ENCODE results near the gene IGDCC3.
"Not testable (repeated sequence)": the region's sequence is repeated elsewhere in the genome, so short reads cannot be mapped to it uniquely, and the experiment has no call there.

IGDCC3 gene

DNA sequence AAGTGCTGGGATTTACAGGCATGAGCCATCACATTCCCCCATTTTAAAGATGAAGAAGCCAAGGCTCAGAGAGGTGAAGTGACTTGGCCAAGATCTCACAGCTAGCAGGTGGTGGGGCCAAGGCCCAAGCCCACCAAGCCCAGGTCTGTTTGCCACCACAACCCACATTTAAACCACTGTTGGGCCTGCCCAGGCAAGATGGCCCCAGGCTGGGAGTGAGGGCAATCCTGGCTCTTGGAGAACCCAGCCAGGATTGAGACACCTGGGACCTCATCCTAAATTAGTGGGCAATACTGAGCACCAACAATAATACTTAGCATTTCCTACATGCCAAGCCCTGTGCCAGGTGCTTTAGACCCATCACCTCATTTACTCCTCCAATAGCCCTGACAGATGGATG lies 6.9 kb downstream of the IGDCC3 start:
- no peak for DNase-seq (ENCODE audit: low read depth)

DNA sequence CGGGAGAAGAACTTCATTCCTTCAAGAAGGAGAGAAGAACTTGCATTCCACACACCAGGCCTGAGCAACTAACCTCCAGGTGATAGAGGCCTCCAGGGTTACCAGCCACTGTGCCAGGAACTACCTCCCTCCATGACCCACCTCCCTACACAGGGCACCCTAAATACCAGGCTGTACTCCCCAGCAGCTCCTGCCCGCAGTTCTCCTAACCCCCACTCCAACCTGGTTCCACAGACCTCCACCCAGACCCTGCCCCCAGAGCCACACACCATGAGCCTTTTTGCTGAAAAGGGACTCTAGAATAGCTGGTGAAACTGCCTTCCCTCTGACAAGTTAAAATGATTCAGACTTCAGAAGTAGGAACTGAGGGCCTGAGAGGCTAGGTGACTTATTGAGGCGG lies 8.2 kb downstream of the IGDCC3 start:
- no peak for DNase-seq (ENCODE audit: low read depth)

DNA sequence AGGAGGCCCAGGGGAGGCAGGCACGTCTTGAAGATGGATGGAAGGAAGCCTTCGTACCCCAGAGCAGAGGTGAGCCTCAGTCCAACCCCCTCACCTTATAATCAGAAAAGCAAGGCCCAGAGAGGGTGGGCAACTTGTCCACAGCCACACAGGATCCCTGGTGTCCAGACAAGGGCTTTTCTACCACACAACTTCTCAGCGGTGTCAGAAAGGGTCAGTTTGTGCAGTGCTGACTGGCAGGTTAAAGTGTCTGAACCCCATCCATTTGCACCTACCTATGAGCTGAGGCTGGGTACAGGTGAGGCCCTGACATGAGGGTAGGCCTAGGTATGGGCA lies 8.6 kb downstream of the IGDCC3 start:
- DNase-seq (ENCODE audit: low read depth): no peak

DNA sequence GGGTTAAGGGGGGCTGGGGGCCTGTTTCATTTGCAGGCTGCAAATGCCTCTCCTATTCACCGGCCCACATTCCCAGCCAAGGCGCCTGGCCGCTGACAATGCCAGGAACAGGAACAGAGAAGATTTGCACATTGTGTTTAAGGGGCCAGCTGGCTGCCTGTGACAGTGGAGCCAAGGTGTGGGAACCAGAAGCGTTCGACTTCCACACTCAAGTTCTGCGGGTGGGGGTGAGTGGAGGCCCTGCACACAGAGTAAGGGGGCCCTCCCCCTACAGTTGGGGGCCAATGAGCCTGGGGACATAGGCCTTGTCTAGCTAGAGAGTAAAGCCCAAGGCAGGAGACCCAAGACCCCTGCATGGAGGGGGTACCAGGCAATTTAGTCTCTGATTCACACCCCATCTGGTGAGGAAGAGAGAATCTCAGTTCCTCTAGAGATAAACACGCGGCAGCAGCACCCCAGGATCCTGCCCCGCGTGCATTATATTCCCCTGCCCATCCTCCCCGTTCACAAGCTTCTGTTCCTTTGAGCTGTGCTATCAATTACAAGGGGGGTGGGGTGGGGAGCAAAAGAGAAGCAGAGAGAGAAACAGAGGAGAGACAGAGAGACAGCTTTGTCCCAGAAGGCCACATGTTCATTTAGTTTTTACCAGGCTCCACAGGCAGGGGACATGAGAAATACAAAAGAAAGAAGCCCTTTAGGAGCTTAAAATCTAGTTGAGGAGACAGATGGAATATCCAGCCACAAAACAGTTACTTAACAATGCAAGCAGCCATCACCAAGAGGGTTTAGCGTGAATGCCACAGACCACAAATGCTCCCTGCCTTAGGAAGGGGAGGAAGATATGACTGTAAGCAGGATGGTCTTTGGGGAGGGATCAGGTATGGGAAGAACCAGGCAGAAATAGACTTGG lies 9.2 kb downstream of the IGDCC3 start:
- no peak for DNase-seq (ENCODE audit: low read depth)

DNA sequence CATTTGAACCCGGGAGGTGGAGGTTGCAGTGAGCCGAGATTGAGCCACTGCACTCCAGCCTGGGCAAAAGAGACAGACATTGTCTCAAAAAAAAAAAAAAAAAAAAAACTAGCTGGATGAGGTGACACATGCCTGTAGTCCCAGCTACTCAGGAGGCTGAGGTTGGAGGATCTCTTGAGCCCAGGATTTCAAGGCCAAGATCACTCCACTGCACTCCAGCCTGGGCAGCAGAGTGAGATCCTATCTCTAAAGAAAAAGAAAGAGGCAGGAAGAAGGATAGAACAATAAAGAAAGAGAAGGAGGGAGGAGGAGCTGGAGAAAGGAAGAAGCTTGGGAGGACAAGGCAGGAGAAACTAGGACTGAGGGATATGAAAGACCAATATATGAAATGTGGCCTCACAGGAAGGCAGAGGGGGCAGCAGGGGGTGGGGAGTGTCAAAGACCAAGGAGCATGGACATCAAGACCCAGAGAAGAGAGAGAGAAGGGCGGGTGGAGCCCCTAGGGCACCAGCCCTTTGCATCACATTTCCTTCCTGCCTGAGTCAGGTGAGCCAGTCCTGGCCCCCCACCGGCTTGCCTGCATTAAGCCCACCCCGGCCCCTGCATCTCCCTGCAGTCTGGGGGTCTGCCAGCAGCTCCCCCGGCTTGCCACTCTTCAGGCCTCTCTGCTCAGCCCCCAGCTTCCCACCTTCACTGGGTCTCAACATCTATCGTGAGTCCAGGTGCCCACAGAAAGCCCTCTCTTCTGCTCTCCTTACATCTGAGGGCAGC lies 11.5 kb downstream of the IGDCC3 start:
- no peak for DNase-seq (ENCODE audit: low read depth)

DNA sequence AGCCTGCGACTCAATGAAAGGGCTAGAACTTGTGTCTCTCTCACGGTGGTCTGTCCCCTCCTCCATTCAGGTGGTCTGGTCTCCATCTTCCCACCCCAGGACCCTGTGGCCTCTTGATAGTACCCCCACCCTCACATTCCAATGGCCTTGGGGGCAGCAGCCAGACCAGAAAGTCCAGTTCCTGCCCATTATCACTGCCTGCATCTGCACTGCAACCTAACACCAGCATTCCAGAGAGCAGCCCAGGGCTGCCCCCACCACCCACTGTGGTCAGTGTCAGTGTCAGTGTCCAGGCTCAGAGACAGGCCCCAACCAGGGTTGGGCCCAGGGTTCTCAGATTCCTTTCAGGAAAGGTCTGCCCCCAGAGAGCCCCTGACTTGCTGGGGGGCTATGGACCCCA lies 12.6 kb downstream of the IGDCC3 start:
- DNase-seq (ENCODE audit: low read depth): no peak

DNA sequence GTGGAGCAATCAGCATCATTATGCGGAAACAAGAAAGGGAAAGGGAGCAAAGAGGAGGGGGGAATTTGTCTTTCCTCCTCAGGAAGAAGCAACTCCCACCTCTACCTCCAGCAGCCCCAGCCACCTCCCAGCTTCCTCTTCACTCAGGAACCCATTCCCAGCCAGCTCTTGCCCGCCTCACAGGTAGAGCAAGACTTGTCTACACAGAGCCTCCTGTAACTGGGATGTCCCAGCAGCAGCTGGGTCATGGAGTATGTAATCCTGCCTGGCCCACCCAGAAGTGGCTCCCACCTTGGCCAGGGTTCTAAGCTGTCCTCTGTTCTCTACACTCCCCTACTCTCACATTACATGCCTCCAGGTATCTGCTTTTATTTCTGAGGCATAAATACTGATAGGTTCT lies 14.0 kb downstream of the IGDCC3 start:
- no peak for DNase-seq (ENCODE audit: low read depth)

DNA sequence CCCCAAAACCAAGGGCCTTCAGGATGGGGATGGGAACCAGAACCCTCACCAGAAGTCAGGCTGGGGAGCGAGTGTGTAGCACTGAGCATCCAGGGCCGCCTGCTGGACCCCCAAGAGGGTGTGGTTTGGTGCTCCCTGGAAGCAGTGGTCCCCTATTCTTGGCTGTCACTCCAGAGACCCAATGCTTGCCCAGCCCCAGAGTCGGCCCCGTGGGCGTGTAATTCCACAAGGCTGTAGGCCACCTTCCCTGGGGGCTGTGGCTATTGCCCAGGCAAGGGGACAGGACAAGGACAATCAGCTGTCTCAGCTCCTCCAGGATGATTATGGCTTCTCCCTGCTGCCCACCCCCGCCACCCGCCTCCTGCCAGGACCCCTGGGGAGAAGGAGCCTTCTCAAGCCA lies 14.5 kb downstream of the IGDCC3 start:
- DNase-seq (ENCODE audit: low read depth): no peak

DNA sequence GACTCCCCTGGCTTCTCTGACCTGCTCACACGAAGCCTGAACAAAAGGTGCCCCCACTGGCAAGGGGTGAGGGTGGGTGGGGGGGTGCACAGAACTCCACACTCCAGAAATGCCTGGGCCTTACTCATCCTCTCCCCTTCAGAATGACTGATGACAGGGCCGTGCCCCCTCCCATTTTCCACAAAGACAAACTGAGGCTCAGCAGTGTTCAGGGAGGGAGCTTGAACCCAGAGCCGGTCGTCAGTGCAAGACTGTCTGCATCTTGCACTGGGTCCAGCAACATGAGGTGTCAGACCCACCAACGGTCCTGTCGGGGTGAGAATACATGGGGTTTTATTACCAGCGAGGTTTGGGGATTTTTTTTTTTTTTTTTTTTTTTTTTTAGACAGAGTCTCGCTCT lies 15.3 kb downstream of the IGDCC3 start:
- no peak for DNase-seq (ENCODE audit: low read depth)

DNA sequence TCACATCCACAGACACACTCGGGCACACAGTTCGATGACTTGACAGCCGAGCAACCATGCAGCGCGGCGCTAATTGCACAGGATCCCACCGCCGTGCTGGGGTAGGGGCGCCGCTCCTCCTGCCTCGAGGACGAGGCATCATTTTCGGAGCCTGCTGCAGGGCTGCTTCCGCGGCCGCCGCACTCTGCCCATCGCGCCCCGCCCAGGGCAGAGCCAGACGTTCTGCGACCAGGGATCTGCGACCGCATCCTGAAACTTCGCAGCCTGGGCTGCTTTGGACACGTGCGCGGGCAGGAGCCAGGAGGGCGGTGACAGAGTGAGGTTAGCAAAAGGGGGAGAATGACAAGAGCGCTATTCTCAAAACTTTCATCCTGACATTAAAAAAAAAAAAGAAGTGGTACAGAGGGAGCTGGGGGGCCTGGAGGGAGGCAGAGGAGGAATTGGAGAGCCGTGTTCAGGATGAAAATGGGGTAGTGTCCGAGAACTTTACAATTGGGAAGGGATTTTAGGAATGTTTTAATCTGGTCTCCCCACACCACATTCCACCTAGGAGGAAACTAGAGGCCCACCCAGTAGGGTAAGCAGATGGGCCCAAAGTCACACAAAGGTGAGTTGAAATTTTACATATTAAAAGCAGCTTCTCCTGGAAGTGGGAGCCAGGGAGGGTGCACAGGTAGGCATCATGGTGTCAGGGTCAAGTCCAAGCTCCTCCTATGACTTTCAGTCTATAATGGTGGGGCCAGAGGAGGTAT lies 15.9 kb downstream of the IGDCC3 start:
- no peak for DNase-seq (ENCODE audit: low read depth)

DNA sequence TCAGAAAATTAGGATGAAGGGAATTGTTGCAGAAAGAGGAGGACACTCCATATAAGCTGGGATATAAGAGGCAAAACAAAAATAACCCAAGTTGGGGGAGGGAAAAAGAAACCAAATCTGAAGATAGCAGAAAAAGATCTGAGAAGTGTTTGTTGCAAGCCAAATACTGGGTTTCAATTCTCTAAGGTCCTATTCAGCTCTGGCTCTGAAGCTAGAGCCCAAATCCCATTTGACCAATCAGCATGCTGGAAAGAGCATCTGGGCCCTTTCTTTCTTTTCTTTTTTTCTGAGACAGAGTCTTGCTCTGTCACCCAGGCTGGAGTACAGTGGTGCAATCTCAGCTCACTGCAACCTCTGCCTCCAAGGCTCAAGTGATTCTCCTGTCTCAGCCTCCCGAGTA lies 17.3 kb downstream of the IGDCC3 start:
- no peak for DNase-seq (ENCODE audit: low read depth)

DNA sequence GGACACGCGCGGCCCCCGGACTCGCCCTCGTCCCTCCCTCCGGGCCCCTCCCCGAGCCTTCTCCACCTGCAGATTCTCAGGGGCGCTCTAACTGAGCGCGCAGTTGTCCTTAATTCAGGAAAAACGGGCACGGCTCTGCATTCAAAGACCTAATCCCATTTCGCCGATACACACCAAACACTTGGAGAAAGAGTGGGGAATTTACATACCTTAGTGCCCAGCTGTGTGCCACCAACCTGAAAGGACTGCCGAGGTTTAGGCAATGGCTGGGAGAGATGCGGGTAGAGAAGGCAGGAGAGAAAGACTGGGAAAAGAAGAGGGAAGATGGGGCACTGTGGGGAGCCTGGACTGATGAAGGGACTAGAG lies 21.8 kb downstream of the IGDCC3 start:
- DNase-seq (ENCODE audit: low read depth): no peak

DNA sequence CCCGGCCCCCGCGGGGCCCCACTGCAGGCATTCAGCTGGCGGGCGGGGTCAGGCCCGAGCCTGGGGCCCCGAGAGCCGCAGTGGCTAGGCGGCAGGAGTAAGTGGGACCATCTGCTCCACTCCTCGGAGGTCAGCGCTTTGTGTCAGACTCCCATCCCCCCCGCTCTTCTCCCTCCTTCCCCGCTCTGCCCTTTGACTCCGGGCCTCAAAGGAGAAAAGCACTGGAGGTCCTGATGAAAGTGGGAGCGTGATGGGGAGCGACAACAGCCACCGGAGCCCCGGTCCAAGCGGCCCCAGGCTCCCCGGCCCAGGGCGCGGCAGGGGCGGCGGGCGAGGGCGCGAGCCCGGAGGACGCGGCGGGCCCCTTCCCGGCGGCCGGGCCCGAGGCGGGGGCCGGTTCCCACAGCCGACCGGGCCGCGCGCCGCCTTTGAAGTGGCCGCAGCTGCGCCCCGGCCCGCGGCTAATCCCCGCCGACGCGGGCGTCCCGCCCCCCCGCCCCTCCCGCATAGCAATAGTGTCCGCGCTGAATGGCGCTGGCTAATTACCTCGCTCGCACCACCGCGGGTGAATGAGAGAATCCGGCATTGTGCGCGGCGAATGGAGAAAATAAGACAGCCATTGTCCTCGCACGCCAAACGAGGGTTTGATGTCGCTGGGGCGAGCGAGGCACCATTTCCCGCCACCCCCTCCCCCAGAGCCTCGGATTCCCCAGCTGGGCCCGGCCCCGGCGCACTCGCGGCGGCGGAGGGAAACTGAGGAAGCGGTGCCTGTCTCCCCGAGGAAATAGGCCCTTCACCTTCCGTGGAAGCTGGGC lies 22.4 kb downstream of the IGDCC3 start:
- no peak for DNase-seq (ENCODE audit: low read depth)

DNA sequence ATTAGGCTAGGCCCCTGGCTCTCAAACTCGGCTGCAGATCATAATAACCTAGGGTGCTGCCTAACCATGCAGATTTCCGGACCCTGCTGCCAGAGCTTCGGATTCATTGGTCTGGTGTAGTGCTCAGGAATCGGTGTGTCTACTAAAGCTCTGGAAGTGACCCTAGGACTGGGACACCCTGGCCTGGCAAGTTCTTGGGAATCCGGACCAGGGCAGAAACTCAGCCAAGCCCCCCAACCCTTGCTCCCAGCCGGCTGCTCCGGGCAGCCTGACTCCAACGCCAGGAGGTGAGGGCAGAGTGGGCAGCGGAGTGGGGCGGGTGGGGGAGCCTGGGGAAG lies 23.0 kb downstream of the IGDCC3 start:
- no peak for DNase-seq (ENCODE audit: low read depth)

DNA sequence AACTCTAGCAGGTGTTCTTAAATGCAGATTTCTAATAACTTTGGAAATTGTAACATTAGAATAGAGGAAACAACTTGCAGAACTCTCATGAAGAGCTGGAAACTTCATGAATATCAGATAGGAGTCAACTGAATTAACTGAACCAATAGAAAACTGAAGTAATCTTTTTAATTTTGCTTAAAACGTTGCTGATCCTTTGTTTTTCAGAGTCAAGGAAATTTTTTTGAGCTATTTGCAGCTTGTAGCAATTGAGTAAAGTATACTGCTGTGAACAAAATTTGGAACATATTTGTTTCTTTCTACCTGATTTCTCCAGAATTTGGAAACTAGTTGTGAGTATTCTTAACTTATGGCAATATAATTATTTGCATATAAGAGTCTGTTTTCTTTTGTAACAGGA lies 25.8 kb downstream of the IGDCC3 start:
- DNase-seq (ENCODE audit: low read depth): not testable (repeated sequence)

DNA sequence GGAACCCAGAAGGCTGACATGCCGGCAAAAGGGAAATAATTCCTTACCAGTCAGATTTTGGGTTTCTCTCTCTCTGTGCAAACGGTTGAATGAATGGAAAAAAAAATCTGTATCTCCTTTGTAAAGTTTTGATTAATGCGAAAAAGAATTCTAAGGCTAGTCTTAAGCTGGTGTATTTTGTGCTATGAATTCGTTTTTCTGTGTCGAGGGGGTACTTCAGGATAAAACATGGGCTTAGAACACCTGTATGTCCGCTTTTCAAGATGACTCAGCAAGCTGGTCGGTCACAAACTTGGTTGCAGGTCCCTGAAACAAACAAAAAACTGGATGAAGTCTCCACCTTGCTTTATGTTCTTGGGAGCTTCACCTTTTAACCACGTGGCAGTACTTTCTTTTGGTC lies 28.5 kb downstream of the IGDCC3 start:
- no peak for DNase-seq (ENCODE audit: low read depth)

DNA sequence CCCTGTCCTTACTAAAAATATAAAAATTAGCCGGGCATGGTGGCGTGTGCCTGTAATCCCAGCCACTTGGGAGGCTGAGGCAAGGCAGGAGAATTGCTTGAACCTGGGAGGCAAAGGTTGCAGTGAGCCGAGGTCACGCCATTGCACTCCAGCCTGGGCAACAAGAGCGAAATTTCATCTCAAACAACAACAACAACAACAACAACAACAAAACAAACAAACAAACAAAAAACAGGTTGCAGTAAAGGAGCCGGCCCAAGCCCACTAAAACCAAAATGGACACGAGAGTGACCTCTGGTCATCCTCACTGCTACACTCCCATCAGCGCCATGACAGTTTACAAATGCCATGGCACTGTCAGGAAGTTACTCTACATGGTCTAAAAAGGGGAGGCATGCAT lies 30.0 kb downstream of the IGDCC3 start:
- not testable (repeated sequence) for DNase-seq (ENCODE audit: low read depth)

DNA sequence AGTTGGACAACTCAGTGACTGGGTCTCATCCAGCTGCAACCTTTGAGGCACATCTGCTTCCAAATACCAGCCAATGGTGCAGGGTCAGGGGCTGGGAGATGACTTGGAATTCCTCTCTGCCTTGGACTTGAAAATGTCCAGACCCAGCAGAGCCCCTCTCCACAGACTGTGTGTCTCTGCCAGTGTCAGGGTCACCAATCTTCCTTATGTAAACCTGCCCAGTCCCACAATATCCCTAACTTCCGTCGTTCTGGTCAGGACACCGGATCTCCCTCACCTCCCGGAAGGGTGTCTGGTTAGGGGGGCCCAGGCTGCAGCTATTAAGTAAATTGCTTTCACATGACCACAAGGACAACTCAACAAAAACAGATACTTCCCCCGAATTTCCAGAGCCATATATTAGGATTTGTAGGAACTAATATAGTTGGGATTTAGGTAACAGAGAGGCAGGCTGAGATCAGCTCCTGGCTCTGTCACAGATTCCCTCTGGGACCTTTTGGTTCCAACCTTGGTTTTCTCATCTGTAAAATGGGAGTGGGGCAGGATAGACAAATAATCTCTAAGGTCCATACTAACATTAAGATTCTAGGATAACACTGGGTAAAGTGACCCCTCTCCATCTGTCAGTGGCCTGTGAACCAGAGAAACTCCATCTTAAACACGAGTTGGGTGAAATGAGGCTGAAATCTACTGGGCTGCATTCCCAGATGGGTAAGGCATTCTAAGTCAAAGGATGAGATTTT lies 30.8 kb downstream of the IGDCC3 start:
- DNase-seq (ENCODE audit: low read depth): no peak

DNA sequence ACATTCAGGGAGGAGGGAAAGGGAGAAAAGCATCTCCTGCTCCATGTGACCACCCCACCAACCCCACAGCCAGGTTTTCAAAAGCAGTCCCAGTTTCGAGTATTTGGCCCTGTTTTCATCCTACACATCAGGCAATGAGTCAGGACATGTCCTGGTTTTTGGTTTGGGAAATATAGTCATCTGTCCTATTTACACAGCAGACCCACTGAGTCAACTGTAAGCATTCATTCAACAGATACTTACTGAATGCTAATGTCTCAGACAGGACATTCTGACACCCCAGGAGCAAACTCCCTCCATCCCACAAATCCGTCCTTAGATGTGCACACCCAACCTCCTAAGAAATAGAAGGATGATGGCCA lies 32.9 kb downstream of the IGDCC3 start:
- DNase-seq (ENCODE audit: low read depth): no peak

DNA sequence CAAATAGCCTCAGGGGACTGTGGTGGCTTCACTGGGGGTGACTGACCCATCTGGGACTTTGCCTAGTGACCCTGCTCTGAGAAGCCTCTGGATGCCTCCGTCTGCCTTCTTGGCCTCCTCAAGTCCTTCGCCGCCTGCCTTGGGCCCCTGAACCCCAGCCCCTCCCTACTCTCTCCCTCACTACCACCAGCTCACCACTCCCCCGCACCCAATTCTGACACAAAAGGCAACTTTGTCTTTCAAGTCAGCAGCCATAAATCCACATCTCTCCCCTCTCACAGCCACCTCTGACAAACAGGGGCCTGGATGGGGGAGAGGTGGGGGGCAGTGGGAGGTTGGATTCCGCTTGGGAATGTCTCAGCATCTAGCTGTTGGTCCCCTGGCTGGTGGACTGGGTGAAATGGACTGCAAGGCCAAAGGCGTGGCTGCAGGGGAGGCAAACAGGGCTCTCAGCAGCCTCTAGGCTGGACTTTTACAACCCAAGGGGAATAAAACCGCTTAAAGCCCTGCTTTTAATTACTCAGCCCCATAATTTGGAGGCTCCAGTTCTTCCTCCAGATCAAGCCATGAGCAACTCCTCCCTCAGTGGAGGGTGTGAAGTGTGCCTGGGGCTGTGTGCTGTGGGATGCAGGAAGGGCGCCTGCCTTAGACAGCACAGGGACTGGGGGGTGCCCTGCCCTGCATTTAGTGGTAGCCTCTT lies 33.4 kb downstream of the IGDCC3 start:
- DNase-seq (ENCODE audit: low read depth): no peak

All from activated T-cell treated with anti-CD3 and anti-CD28 coated beads for 1 hour (primary cell).